GM23338 (cell line): Measurements from ENCODE around the gene DKK2. TPM values are rescaled to one million over a fixed set of nuclear protein-coding genes. Genes with fewer than 3 reads are reported as not detected.
A peak's percentile ranks its signal among the peaks of the same experiment; 100 is the strongest.

ENCODE experiments used
- ATAC-seq: fragments of 200-7000 bp; cut with Tn5 transposase; 3 replicates; pipeline ENCODE4 v1.9.1; 2020
- DNase-seq: peaks from one replicate; pipeline ENCODE4 v3.0.0-alpha.2; 2015; ENCODE audit warnings: low spot score
- H2AFZ ChIP-seq: fragments of 200-600 bp; sonication (generic); 2 replicates; pipeline ENCODE4 v1.8.0; 2016; ENCODE audit warnings: antibody characterized with exemption, mild to moderate bottlenecking, moderate library complexity
- H3F3A ChIP-seq: fragments of 200-600 bp; sonication (generic); replicated peaks from 2 replicates; pipeline ENCODE4 v1.8.0; 2017; ENCODE audit warnings: antibody characterized with exemption, mixed run types, low read depth
- H3K27ac ChIP-seq: fragments of 200-600 bp; sonication (generic); 2 replicates; pipeline ENCODE4 v1.6.1; 2016; ENCODE audit warnings: low read depth
- H3K27me3 ChIP-seq: fragments of 200-600 bp; sonication (generic); 2 replicates; pipeline ENCODE4 v1.8.0; 2016; ENCODE audit warnings: mild to moderate bottlenecking, mixed run types, moderate library complexity; ENCODE audit not compliant: insufficient read depth
- H3K36me3 ChIP-seq: fragments of 200-600 bp; sonication (generic); 2 replicates; pipeline ENCODE4 v1.8.0; 2016; ENCODE audit warnings: mild to moderate bottlenecking; ENCODE audit not compliant: insufficient read depth
- H3K4me1 ChIP-seq: fragments of 200-600 bp; sonication (generic); 2 replicates; pipeline ENCODE4 v1.8.0; 2016; ENCODE audit warnings: mild to moderate bottlenecking, moderate library complexity; ENCODE audit not compliant: insufficient read depth
- H3K4me2 ChIP-seq: fragments of 200-600 bp; sonication (generic); 2 replicates; pipeline ENCODE4 v1.7.1; 2017; ENCODE audit warnings: mixed run types
- H3K4me3 ChIP-seq: fragments of 200-600 bp; sonication (generic); 2 replicates; pipeline ENCODE4 v1.6.1; 2016; ENCODE audit warnings: mixed run types
- H3K79me2 ChIP-seq: fragments of 200-600 bp; sonication (generic); replicated peaks from 2 replicates; pipeline ENCODE4 v1.8.0; 2017; ENCODE audit warnings: mild to moderate bottlenecking; ENCODE audit not compliant: insufficient read depth
- H3K9me2 ChIP-seq: fragments of 200-600 bp; sonication (generic); 2 replicates; pipeline ENCODE4 v1.8.0; 2017; ENCODE audit not compliant: insufficient read depth
- H4K20me1 ChIP-seq: fragments of 200-600 bp; sonication (generic); replicated peaks from 2 replicates; pipeline ENCODE4 v1.8.0; 2017; ENCODE audit warnings: mild to moderate bottlenecking; ENCODE audit not compliant: insufficient read depth
- H3K27ac Mint-ChIP-seq: 2 replicates; pipeline ENCODE4 v1.8.0; 2020; ENCODE audit warnings: inconsistent platforms, mild to moderate bottlenecking, moderate library complexity, mixed read lengths
- H3K27me3 Mint-ChIP-seq: 3 replicates; pipeline ENCODE4 v1.8.0; 2022; ENCODE audit warnings: low read depth, mild to moderate bottlenecking, moderate library complexity, mixed read lengths, inconsistent platforms; ENCODE audit not compliant: insufficient read depth, poor library complexity
- H3K36me3 Mint-ChIP-seq: 3 replicates; pipeline ENCODE4 v1.8.0; 2021; ENCODE audit warnings: low read depth, mild to moderate bottlenecking, inconsistent platforms, moderate library complexity, mixed read lengths
- H3K4me1 Mint-ChIP-seq: 3 replicates; pipeline ENCODE4 v1.8.0; 2020; ENCODE audit warnings: mild to moderate bottlenecking, inconsistent platforms, mixed read lengths
- H3K4me3 Mint-ChIP-seq: 3 replicates; pipeline ENCODE4 v1.8.0; 2021; ENCODE audit warnings: moderate library complexity, mild to moderate bottlenecking, inconsistent platforms, mixed read lengths
- H3K9me3 Mint-ChIP-seq: 3 replicates; pipeline ENCODE4 v1.8.0; 2020; ENCODE audit warnings: moderate library complexity, mild to moderate bottlenecking, inconsistent platforms, mixed read lengths
- CREB1 ChIP-seq: fragments of 250-450 bp; sonication (Bioruptor Pico); IDR thresholded peaks from 2 replicates; pipeline ENCODE4 v1.5.0; 2020; ENCODE audit warnings: low read depth, mild to moderate bottlenecking, moderate library complexity
- EZH2 ChIP-seq: fragments of 200-600 bp; sonication (generic); IDR thresholded peaks from one replicate; pipeline ENCODE4 v1.8.0; 2017; ENCODE audit warnings: antibody characterized with exemption, mild to moderate bottlenecking, low read depth; ENCODE audit not compliant: unreplicated experiment
- JUNB ChIP-seq: IDR thresholded peaks from one replicate; pipeline ENCODE4 v1.6.1; 2016; ENCODE audit warnings: antibody characterized with exemption; ENCODE audit not compliant: unreplicated experiment
- NANOG ChIP-seq: IDR thresholded peaks from 2 replicates; pipeline ENCODE4 v1.6.1; 2016; ENCODE audit warnings: antibody characterized with exemption, borderline replicate concordance
- REST ChIP-seq: IDR thresholded peaks from one replicate; pipeline ENCODE4 v1.6.1; 2018; ENCODE audit warnings: antibody characterized with exemption; ENCODE audit not compliant: unreplicated experiment
- STAT1 ChIP-seq: IDR thresholded peaks from one replicate; pipeline ENCODE4 v1.6.1; 2016; ENCODE audit warnings: antibody characterized with exemption; ENCODE audit not compliant: unreplicated experiment
- ZNF331 ChIP-seq: fragments of 250-450 bp; sonication (Bioruptor Pico); IDR thresholded peaks from 2 replicates; pipeline ENCODE4 v1.5.0; 2020; ENCODE audit warnings: low read depth, mild to moderate bottlenecking, moderate library complexity
- ZNF462 ChIP-seq: fragments of 250-450 bp; sonication (Bioruptor Pico); IDR thresholded peaks from 2 replicates; pipeline ENCODE4 v1.5.0; 2020; ENCODE audit warnings: mild to moderate bottlenecking, moderate library complexity
- polyA plus RNA-seq: library from polyadenylated mRNA; unstranded; fragments of >200 nt; fragmentation: Nextera tagmentation; extraction: Ambion mirVana; gene quantifications from 2 replicates; pipeline ENCODE4 v1.2.1, GENCODE V29; 2016
- total RNA-seq: library from RNA; depleted of rRNA; stranded (reverse); fragments of >200 nt; shearing (Covaris generic); gene quantifications from 2 replicates; pipeline ENCODE4 v1.2.3, GENCODE V29; 2014
- TF ChIP-seq, protein P1 (sequence below): IDR thresholded peaks from 2 replicates; pipeline ENCODE4 v1.6.1; 2016; ENCODE audit warnings: antibody characterized with exemption
- TF ChIP-seq, protein P2 (sequence below), 2 experiments: fragments of 200-600 bp in 1 of 2; sonication (generic) in 1 of 2; conservative IDR thresholded peaks; 2 replicates each; pipeline versions ENCODE4 v1.5.1 to v1.6.1; 2016 to 2017; ENCODE audit warnings: antibody characterized with exemption in 2 of 2, low read depth in 2 of 2, mild to moderate bottlenecking in 2 of 2, moderate library complexity in 1 of 2

The DKK2 gene
- total and polyA plus RNA-seq, 2 experiments from 2014 or later, result 0.05 TPM; not detected in 1

DNA sequence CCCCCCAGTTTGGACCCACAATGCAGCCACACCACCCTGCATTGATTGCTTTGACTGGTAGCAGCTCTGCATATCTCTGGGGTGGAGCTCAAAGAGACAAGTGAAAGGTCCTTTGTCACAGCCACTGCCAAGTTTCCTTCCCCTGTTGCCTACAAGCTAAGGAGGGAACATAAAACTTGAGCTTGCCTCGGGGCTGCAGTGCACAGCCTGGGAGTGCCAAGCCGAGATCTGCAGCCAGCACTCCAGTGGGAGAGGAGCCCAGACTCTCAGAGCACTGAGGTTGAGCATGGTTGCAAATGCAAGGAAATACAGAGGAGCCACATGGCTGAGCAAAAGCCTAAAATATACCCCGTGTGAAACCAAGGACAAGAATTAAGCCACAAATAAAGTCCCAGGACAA, 142.2 kb downstream of the DKK2 start (continued):
- TF ChIP-seq ZNF462 (CRISPR knock-in tag) (no peak), STAT1 (no peak), JUNB (no peak), CREB1 (CRISPR knock-in tag) (no peak)

DNA sequence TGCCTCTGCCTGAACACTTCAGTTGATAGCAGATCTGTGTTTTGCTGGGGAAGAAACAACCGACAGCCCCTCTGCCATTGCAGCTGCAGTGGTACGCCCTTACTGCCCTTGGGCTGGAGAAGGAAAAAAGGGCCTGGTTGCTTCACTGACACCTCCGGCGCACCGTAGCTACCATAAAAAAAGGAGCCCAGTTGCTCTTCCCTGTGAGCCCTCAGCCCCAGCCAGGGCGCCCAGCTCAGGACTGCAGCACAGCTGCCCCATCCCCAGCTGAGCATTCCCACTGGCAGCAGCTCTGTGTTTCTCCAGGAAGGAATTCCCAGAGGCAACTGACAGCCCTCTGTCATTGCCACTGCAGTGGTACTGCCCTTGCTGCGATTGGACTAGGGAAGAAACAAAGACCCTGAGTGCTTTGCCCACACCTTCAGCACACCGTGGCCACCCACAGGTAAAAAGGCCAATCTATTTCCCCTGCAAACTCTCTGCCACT, 142.7 kb downstream of the DKK2 start:
- DNase-seq (no peak), ATAC-seq (peak; percentile 48; the same call in 2 of the 3 replicates)
- Mint-ChIP-seq H3K27ac (no peak overlapping the region), H3K36me3 (no peaks in the 10 kb centered on the region), H3K9me3 (peaks cover 7% of the 10 kb centered on the region; the same call in 1 of the 3 replicates), H3K4me3 (no peak overlapping the region), H3K4me1 (no peaks in the 10 kb centered on the region), H3K27me3 (no peaks in the 10 kb centered on the region)
- no peak overlapping the region for H3K4me3 ChIP-seq
- no peaks in the 10 kb centered on the region for H3K36me3 ChIP-seq
- no peaks in the 10 kb centered on the region for H3F3A ChIP-seq
- no peaks in the 10 kb centered on the region for H4K20me1 ChIP-seq
- H2AFZ ChIP-seq, result peak overlapping the region; percentile 70; the same call in 1 of the 2 replicates
- no peaks in the 10 kb centered on the region for H3K4me1 ChIP-seq
- no peaks in the 10 kb centered on the region for H3K27me3 ChIP-seq
- no peaks in the 10 kb centered on the region for H3K9me2 ChIP-seq
- no peak overlapping the region for H3K4me2 ChIP-seq
- no peaks in the 10 kb centered on the region for H3K79me2 ChIP-seq
- no peak overlapping the region for H3K27ac ChIP-seq
- TF ChIP-seq, protein P1, sequence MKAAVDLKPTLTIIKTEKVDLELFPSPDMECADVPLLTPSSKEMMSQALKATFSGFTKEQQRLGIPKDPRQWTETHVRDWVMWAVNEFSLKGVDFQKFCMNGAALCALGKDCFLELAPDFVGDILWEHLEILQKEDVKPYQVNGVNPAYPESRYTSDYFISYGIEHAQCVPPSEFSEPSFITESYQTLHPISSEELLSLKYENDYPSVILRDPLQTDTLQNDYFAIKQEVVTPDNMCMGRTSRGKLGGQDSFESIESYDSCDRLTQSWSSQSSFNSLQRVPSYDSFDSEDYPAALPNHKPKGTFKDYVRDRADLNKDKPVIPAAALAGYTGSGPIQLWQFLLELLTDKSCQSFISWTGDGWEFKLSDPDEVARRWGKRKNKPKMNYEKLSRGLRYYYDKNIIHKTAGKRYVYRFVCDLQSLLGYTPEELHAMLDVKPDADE, result no peak
- no peak for TF ChIP-seq NANOG
- no peak for TF ChIP-seq REST
- no peak for TF ChIP-seq EZH2
- no peak for TF ChIP-seq STAT1
- no peak for TF ChIP-seq CREB1 (CRISPR knock-in tag)
- TF ChIP-seq ZNF331 (CRISPR knock-in tag), result no peak
- no peak for TF ChIP-seq JUNB
- TF ChIP-seq, protein P2, sequence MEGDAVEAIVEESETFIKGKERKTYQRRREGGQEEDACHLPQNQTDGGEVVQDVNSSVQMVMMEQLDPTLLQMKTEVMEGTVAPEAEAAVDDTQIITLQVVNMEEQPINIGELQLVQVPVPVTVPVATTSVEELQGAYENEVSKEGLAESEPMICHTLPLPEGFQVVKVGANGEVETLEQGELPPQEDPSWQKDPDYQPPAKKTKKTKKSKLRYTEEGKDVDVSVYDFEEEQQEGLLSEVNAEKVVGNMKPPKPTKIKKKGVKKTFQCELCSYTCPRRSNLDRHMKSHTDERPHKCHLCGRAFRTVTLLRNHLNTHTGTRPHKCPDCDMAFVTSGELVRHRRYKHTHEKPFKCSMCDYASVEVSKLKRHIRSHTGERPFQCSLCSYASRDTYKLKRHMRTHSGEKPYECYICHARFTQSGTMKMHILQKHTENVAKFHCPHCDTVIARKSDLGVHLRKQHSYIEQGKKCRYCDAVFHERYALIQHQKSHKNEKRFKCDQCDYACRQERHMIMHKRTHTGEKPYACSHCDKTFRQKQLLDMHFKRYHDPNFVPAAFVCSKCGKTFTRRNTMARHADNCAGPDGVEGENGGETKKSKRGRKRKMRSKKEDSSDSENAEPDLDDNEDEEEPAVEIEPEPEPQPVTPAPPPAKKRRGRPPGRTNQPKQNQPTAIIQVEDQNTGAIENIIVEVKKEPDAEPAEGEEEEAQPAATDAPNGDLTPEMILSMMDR (conservative IDR thresholded peaks at IDR 0.05; ENCODE audit: low read depth in 2 of 2), result no peak
